GM18502 (cell line): Measurements from ENCODE around the gene OAS3.
"Not testable (repeated sequence)": the region's sequence is repeated elsewhere in the genome, so short reads cannot be mapped to it uniquely, and the experiment has no call there.

Experiments used
- ATAC-seq: cut with Tn5 transposase; IDR thresholded peaks from one replicate; pipeline ENCODE4 v1.9.1; 2021; ENCODE audit warnings: mild to moderate bottlenecking; ENCODE audit not compliant: unreplicated experiment, poor library complexity

Gene OAS3

GRCh38 chr12:112979041-112979680 is 40.9 kb downstream of the OAS3 start:
- ATAC-seq = peak; percentile 47

- ATAC-seq = no peak
Observed at GRCh38 chr12:112980491-112981158, 42.4 kb downstream of the OAS3 start.

- no peak for ATAC-seq
Observed at GRCh38 chr12:112985642-112986290, 47.5 kb downstream of the OAS3 start.

- no peak for ATAC-seq
Observed at GRCh38 chr12:112986291-112986800, 48.1 kb downstream of the OAS3 start.

- no peak for ATAC-seq
Observed at GRCh38 chr12:112987561-112987960, 49.3 kb downstream of the OAS3 start.

GRCh38 chr12:112988224-112988623 is 50.0 kb downstream of the OAS3 start:
- no peak for ATAC-seq

GRCh38 chr12:112988823-112989385 is 50.6 kb downstream of the OAS3 start:
- ATAC-seq = not testable (repeated sequence)

- no peak for ATAC-seq
Observed at GRCh38 chr12:112989806-112990205, 51.5 kb downstream of the OAS3 start.

- ATAC-seq = no peak
Observed at GRCh38 chr12:112992541-112993398, 54.5 kb downstream of the OAS3 start.

GRCh38 chr12:112995008-112995407 is 56.7 kb downstream of the OAS3 start:
- ATAC-seq = no peak

- no peak for ATAC-seq
Observed at GRCh38 chr12:112996501-112996900, 58.2 kb downstream of the OAS3 start.

- no peak for ATAC-seq
Observed at GRCh38 chr12:112997506-112997905, 59.2 kb downstream of the OAS3 start.

GRCh38 chr12:112998987-112999767 is 60.9 kb downstream of the OAS3 start:
- ATAC-seq = peak; percentile 78

GRCh38 chr12:113000433-113000832 is 62.2 kb downstream of the OAS3 start:
- ATAC-seq = no peak

- no peak for ATAC-seq
Observed at GRCh38 chr12:113002155-113002554, 63.9 kb downstream of the OAS3 start.

GRCh38 chr12:113002676-113003075 is 64.4 kb downstream of the OAS3 start:
- ATAC-seq = no peak

GRCh38 chr12:113003636-113004035 is 65.4 kb downstream of the OAS3 start:
- ATAC-seq = no peak

- no peak for ATAC-seq
Observed at GRCh38 chr12:113005762-113006161, 67.5 kb downstream of the OAS3 start.

- ATAC-seq = no peak
Observed at GRCh38 chr12:113006206-113006605, 67.9 kb downstream of the OAS3 start.
